SK-N-DZ (cell line): ENCODE data around the gene MT1F.

Experiments
- DNase-seq: peaks from one replicate; pipeline ENCODE4 v3.0.0-alpha.2; 2015; ENCODE audit warnings: low spot score

MT1F gene

DNA sequence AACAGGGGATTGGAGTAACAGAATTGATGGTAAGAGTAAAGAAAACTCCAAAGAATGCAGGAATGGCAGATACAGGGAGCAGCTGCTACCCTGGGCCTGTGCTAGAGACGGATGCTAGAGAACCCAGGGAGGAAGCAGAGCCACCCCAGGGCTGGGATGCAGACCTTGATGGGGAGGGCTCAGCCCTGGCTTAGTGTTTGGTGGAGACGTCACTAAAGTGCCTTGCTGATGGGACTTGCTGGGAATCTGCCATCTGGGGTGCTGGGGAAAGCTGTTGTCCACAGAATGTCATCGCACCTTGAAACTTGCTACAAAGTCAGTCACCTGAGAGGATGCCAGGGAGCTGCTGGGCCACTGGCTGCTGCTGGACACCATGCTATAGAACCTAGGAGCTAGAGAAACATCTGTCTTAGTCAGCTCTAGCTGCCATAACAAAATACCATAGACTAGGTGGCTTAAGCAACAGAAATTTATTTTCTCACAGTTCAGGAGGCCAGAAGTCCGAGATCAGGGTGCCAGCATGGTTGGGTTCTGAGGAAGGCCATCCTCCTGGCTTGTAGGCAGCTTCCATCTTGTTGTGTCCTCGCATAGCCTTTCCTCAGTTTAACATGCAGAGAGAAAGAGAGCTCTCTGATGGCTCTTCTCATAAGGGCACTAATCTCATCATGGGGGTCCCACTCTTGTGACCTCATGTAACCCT, 39.8 kb downstream of the MT1F start:
- no peak for DNase-seq

DNA sequence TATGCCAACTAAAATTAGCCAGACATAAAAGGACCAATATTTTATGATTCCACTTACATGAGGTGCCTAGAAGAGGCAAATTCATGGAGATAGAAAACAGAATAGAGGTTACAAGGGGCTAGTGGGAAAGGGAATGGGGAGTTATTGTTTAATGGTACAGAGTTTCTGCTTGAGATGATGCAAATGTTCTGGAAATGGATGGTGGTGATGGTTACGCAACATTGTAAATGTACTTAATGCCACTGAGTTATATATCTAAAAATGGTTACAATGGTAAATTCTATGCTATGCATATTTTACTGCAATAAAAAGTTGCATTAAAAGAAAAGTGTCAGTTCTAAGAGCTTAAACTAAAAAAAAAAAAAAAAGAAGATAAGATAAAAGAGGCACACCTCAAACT, 42.4 kb downstream of the MT1F start:
- DNase-seq: no peak

DNA sequence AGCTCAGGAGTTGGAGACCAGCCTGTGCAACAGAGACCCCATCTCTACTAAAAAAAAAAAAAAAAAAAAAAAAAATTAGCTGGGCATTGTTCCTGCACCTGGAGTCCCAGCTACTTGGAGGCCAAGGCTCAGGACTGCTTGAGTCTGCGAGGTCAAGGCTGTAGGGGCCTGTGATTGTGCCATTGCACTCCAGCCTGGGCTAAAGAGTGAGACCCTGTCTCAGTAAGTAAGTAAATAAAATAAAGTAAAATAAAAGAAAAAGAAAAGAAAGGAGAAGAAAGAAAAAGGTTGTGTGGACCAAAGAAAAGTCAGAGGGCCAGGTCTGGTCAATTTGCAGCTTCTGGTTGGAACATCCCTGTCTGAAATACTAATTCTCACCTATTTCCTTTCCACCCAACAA, 42.9 kb downstream of the MT1F start:
- no peak for DNase-seq

DNA sequence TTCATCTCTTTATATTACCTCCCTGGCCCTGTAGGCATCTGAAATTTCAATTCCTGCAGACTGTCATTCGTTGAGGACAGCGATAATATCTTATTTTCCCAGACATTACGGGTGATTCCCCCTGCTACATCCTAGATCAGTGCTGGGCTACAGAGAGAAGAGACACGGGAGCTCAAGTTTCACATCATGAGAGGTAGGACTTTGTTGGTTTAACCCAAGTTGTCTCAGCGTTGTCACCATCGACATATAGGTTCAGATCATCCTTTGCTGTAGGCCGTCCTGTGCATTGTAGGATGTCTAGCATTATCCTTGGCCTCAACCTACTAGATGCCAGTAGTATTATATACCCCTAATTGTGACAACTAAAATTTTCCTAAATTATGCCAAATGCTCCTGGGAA, 43.8 kb downstream of the MT1F start:
- no peak for DNase-seq

DNA sequence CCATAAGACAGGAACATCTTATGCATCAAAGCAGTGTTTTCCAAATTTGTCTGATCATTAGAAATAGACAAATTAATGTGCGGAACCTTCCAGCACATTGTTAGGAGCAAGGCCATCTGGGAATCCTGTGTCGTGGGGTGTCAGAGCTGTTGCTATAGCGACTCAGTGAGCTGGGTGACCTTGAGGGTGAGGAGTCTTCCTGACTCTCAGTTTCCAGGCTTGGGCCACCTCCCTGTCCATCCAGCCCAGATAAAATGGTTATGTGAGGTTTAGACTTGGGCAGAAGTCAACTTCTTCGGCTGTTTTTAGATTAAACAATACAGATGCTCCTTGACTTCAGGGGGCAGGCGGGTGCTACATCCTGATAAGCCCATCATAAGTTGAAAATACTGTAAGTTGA, 45.1 kb downstream of the MT1F start:
- DNase-seq: no peak
